GM13977 (cell line): ENCODE results near the gene CABP2.

Source experiments
- DNase-seq: peaks from one replicate; pipeline ENCODE4 v3.0.0; 2012; ENCODE audit warnings: low spot score
- CTCF ChIP-seq: IDR thresholded peaks from 2 replicates; pipeline ENCODE4 v1.5.1; 2012; ENCODE audit warnings: mild to moderate bottlenecking, control low read depth; ENCODE audit not compliant: insufficient read depth; ENCODE audit errors: extremely low read depth, missing control alignments
- in situ Hi-C: fragments of 300-500 bp; cut with MboI; formaldehyde crosslinking; loops from one replicate; pipeline ENCODE4 v1.12.0; 2022; ENCODE audit warnings: low sequenced_read_pairs, low pct_unique_long_range_greater_than_20kb, mixed read lengths, inconsistent platforms; ENCODE audit not compliant: unreplicated experiment

The CABP2 gene

GRCh38 chr11:67496113-67496512 lies 27.1 kb downstream of the CABP2 start:
- in situ Hi-C loops = no loop called here
- no peak for TF ChIP-seq CTCF
- DNase-seq = no peak

- no peak for DNase-seq
- in situ Hi-C loops = no loop called here
- no peak for TF ChIP-seq CTCF
Measured at GRCh38 chr11:67495234-67496005, 27.8 kb downstream of the CABP2 start.

GRCh38 chr11:67494371-67495233 lies 28.6 kb downstream of the CABP2 start:
- TF ChIP-seq CTCF = no peak
- in situ Hi-C loops = no loop called here
- no peak for DNase-seq

- in situ Hi-C loops = no loop called here
- no peak for DNase-seq
- TF ChIP-seq CTCF = no peak
Measured at GRCh38 chr11:67493548-67494370, 29.5 kb downstream of the CABP2 start.

- in situ Hi-C loops = no loop called here
- TF ChIP-seq CTCF = no peak
- no peak for DNase-seq
Measured at GRCh38 chr11:67492801-67493547, 30.3 kb downstream of the CABP2 start.

GRCh38 chr11:67492069-67492727 lies 31.0 kb downstream of the CABP2 start:
- DNase-seq = no peak
- in situ Hi-C loops = no loop called here
- TF ChIP-seq CTCF = no peak
